ENCODE results near the gene CYP27B1. TPM values are rescaled to one million over a fixed set of nuclear protein-coding genes. Genes with fewer than 3 reads are reported as not detected.

CYP27B1 gene
- total RNA-seq, 2 experiments from 2014 or later: 6.6 to 6.8 TPM

GRCh38 chr12:57741413-57741789, 25.5 kb downstream of the CYP27B1 start:
- Mint-ChIP-seq H3K27ac (peak overlapping the region; percentile 93), H3K4me1 (peaks cover 56% of the 10 kb centered on the region), H3K4me3 (peak overlapping the region; percentile 89), H3K36me3 (ENCODE audit: low read depth) (peaks cover 18% of the 10 kb centered on the region), H3K27me3 (no peaks in the 10 kb centered on the region), H3K9me3 (ENCODE audit: low read depth) (no peaks in the 10 kb centered on the region)
- ChIA-PET POLR2A (no interaction called here), CTCF (interaction anchor here (0.7 to 2.1 kb wide), 11 partner anchors 8 to 162 kb away, joined by 3 to 10 read pairs (median 3); partner anchors contain the start of gene CYP27B1)
- no peak for DNase-seq
- intact Hi-C loops (cut with DNase I, micrococcal nuclease): loop anchor here (1.0 to 5.0 kb wide), 4 partner anchors 47 to 654 kb away; partner anchors contain the start of genes ARHGAP9 (in 2 of the 2), B4GALNT1 (in 1 of the 2), NAB2 (in 1 of the 2) and OS9 (in 1 of the 2)
- ATAC-seq: no peak

GRCh38 chr12:57740656-57741412, 26.0 kb downstream of the CYP27B1 start:
- no peaks in the 10 kb centered on the region for H3K27me3 Mint-ChIP-seq
- peak; percentile 53 for ATAC-seq
- H3K4me1 Mint-ChIP-seq: peaks cover 51% of the 10 kb centered on the region

DNA sequence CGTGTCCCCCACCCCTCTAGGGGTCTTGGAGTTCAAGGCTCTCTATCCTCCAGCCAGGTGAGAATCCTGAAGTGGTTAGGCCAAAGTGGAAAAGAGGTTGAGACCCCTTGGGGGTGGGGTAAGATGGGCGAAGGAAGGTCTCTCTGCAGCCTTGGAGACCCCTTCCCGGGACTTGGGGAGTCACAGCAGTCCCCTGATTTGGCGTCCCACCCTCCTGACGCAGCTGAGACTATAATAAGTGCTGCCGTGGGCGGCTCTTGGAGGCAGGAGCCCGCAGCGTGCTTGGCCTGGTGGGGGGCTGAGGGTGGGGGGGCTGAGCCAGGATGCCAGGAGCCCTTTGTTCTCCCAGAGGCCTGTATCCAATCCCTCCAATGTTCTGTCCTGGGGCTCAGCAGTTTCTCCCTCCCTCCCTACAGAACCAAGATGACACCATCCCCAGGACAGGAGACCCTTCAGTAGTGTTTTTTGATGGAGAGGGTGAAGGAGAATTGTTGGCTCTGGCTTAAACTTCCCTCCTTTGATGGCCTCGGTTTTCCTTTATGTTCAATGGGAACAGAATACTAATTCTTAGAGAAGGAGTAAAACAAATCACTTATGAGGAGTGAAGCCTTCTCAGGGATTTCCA, 26.9 kb downstream of the CYP27B1 start:
- Mint-ChIP-seq H3K27ac (no peak overlapping the region), H3K4me1 (peaks cover 45% of the 10 kb centered on the region)
- CTCF ChIA-PET: interaction anchor here (0.6 to 2.1 kb wide), 7 partner anchors 14 to 288 kb away, joined by 3 to 5 read pairs (median 4); no protein-coding TSS in a partner anchor

More at GRCh38 chr12:57740656-57741412, 26.0 kb downstream of the CYP27B1 start:
- Mint-ChIP-seq H3K9me3 (ENCODE audit: low read depth) (no peaks in the 10 kb centered on the region), H3K36me3 (ENCODE audit: low read depth) (peaks cover 15% of the 10 kb centered on the region), H3K27ac (peak overlapping the region; percentile 93), H3K4me3 (peak overlapping the region; percentile 89)
- intact Hi-C loops (cut with DNase I, micrococcal nuclease): loop anchor here (1.0 to 5.0 kb wide), 4 partner anchors 47 to 654 kb away; partner anchors contain the start of genes ARHGAP9 (in 2 of the 2), B4GALNT1 (in 1 of the 2), NAB2 (in 1 of the 2) and OS9 (in 1 of the 2)
- ChIA-PET CTCF (interaction anchor here (0.6 to 2.1 kb wide), 14 partner anchors 7 to 289 kb away, joined by 3 to 10 read pairs (median 3); partner anchors contain the start of genes CYP27B1 and GLI1), POLR2A (interaction anchor here (0.7 kb wide), 1 partner anchor 10 kb away, joined by 3 read pairs; no protein-coding TSS in a partner anchor)
- peak; percentile 86 for DNase-seq

GRCh38 chr12:57739387-57739786, 27.5 kb downstream of the CYP27B1 start:
- Mint-ChIP-seq H3K27me3 (no peaks in the 10 kb centered on the region), H3K36me3 (ENCODE audit: low read depth) (peaks cover 12% of the 10 kb centered on the region), H3K4me3 (no peak overlapping the region), H3K9me3 (ENCODE audit: low read depth) (no peaks in the 10 kb centered on the region), H3K27ac (peak overlapping the region; percentile 29), H3K4me1 (peaks cover 40% of the 10 kb centered on the region)
- intact Hi-C loops (cut with DNase I, micrococcal nuclease): no loop called here
- CTCF ChIA-PET: interaction anchor here (0.7 to 1.0 kb wide), 3 partner anchors 17 to 158 kb away, joined by 3 to 4 read pairs (median 4); no protein-coding TSS in a partner anchor
- ATAC-seq (no peak), DNase-seq (no peak)
- POLR2A ChIA-PET: no interaction called here

More for the DNA sequence above, 26.9 kb downstream of the CYP27B1 start:
- no peaks in the 10 kb centered on the region for H3K9me3 Mint-ChIP-seq (ENCODE audit: low read depth)
- no peaks in the 10 kb centered on the region for H3K27me3 Mint-ChIP-seq
- ATAC-seq: no peak
- no peak for DNase-seq
- H3K36me3 Mint-ChIP-seq (ENCODE audit: low read depth): peaks cover 9% of the 10 kb centered on the region
- intact Hi-C loops (cut with DNase I, micrococcal nuclease): loop anchor here (5.0 kb wide), 3 partner anchors 108 to 653 kb away; partner anchors contain the start of genes ARHGAP9 (in 2 of the 2), B4GALNT1 (in 1 of the 2) and NAB2 (in 1 of the 2)
- no peak overlapping the region for H3K4me3 Mint-ChIP-seq
- POLR2A ChIA-PET: no interaction called here

DNA sequence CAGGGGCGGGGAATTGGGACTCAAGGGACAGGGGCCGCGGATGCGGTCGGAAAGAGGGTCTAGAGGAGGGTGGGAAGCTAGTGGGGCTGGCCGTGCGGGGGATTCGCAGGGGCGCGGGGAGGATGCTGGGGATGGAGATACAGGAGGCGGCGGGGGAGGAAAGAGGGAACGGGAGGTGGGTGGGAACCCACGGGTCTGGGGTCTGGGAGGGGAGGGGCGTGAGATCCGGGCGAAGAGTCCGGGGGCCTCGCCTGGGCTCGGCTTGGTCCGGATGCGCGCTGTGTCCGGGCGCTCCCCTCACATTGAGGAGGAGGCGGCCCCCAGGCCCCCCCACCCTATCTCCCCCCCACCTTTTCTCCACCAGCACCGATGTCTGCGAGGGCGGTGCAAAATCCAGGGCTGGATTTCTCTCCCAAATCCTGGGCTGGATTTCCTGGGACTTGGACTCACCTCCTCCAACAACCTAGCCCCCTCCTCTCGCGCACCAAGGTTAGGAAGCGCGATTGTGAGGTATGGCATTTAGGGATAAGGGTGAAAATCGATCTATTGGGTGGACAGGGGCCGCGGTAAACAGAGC, 28.1 kb downstream of the CYP27B1 start, which contains the start of gene AGAP2:
Gene AGAP2, minus strand, starts transcription at position 82 of the 577 bp plus-strand sequence. CDS start 496 bp downstream, outside the sequence.
- POLR2A ChIA-PET: no interaction called here
- Mint-ChIP-seq H3K36me3 (ENCODE audit: low read depth) (peaks cover 16% of the 10 kb centered on the region), H3K4me1 (peaks cover 33% of the 10 kb centered on the region), H3K9me3 (ENCODE audit: low read depth) (no peaks in the 10 kb centered on the region), H3K27me3 (no peaks in the 10 kb centered on the region), H3K27ac (peak within 1 kb of the TSS; percentile 29), H3K4me3 (no peak within 1 kb of the TSS)
- intact Hi-C loops (cut with DNase I, micrococcal nuclease): no loop called here
- ATAC-seq (no peak), DNase-seq (no peak)
- CTCF ChIA-PET: interaction anchor here (0.7 to 1.0 kb wide), 3 partner anchors 18 to 157 kb away, joined by 3 to 4 read pairs (median 4); no protein-coding TSS in a partner anchor

- Mint-ChIP-seq H3K9me3 (ENCODE audit: low read depth) (no peaks in the 10 kb centered on the region), H3K4me1 (peaks cover 30% of the 10 kb centered on the region), H3K4me3 (no peak overlapping the region), H3K27me3 (no peaks in the 10 kb centered on the region), H3K36me3 (ENCODE audit: low read depth) (peaks cover 23% of the 10 kb centered on the region), H3K27ac (no peak overlapping the region)
- ChIA-PET CTCF (no interaction called here), POLR2A (no interaction called here)
- DNase-seq: no peak
- ATAC-seq: no peak
- intact Hi-C loops (cut with DNase I, micrococcal nuclease): no loop called here
Measured at GRCh38 chr12:57737467-57738460, 29.1 kb downstream of the CYP27B1 start.

DNA sequence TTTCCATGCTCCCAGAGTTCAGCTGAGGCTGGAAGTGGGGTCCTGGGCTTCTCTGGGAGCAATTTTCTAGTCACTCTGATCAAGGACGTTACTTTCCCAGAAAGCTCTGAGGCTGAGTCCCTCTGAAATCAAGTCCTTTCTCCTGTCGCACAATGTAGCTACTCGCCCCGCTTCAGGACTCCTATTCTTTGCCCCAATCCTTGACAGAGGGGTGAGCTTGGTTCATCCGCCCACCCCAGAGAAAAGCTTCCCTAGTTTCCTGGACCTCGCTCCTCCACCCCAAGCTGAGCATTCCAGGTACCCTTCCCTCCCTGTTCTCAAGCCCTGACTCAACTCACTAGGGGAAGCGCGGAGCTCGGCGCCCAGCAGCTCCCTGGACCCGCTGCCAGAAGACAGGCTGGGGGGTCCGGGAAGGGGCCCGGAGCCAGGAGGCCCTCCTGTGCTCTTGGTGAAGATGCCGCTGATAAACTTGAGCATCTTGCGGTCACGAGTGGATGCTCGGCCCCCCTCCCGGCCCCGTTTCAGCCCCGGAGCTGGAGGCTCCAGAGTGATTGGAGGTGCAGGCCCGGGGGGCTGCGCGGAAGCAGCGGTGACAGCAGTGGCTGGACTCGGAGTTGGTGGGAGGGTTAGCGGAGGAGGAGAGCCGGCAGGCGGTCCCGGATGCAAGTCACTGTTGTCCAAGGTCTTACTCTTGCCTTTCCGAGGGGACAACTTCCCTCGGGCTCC, 30.0 kb downstream of the CYP27B1 start:
- peaks cover 25% of the 10 kb centered on the region for H3K4me1 Mint-ChIP-seq
- intact Hi-C loops (cut with DNase I, micrococcal nuclease): no loop called here
- no peak for ATAC-seq
- H3K9me3 Mint-ChIP-seq (ENCODE audit: low read depth): no peaks in the 10 kb centered on the region
- CTCF ChIA-PET: interaction anchor here (0.9 kb wide), 1 partner anchor 20 kb away, joined by 3 read pairs; no protein-coding TSS in a partner anchor
- no peaks in the 10 kb centered on the region for H3K27me3 Mint-ChIP-seq
- H3K36me3 Mint-ChIP-seq (ENCODE audit: low read depth): peaks cover 32% of the 10 kb centered on the region
- DNase-seq: no peak
- no peak overlapping the region for H3K4me3 Mint-ChIP-seq
- H3K27ac Mint-ChIP-seq: no peak overlapping the region
- POLR2A ChIA-PET: no interaction called here

DNA sequence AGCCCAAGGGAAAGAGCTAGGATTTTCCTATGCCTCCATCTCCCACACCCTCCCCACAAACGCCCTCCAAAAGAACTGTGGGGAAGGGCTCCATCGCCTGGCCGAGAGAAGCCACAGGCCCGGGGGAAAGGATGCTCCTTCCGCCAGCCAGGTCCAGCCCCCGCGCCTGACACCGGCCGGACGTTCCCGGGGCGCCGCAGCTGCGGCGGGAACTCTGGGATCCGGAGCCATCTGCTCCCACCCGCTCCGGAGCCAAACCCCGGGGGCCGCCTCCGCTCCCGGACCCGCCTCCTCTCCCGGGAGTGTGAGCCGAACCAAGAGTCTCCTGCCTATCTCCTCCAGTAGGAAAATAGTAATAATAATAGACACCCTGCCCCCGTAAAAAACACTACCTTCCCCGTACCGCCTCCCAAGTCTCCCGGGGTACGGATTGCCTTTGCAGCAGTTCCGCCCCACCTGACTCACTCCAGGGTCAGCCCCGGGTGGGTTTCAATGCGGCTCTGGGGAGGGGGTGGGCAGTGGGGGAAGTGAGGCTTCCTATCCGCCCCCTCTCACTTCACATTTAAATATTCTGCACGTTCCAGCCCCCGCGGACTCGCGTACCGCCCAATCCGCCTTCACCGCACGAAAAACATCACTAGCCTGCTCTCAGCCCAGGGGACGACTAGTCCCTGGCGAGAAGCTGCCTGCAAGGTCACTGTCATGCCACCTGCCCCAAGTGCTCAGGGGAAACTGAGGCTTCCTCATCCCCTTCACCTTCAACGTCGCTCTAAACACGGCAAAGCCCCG, 30.7 kb downstream of the CYP27B1 start:
- ATAC-seq (no peak), DNase-seq (no peak)
- Mint-ChIP-seq H3K27me3 (no peaks in the 10 kb centered on the region), H3K27ac (no peak overlapping the region), H3K4me1 (peaks cover 24% of the 10 kb centered on the region), H3K9me3 (ENCODE audit: low read depth) (no peaks in the 10 kb centered on the region), H3K36me3 (ENCODE audit: low read depth) (peaks cover 39% of the 10 kb centered on the region), H3K4me3 (no peak overlapping the region)
- ChIA-PET POLR2A (no interaction called here), CTCF (interaction anchor here (0.9 to 1.2 kb wide), 2 partner anchors 21 to 35 kb away, joined by 3 read pairs; no protein-coding TSS in a partner anchor)
- intact Hi-C loops (cut with DNase I, micrococcal nuclease): no loop called here

DNA sequence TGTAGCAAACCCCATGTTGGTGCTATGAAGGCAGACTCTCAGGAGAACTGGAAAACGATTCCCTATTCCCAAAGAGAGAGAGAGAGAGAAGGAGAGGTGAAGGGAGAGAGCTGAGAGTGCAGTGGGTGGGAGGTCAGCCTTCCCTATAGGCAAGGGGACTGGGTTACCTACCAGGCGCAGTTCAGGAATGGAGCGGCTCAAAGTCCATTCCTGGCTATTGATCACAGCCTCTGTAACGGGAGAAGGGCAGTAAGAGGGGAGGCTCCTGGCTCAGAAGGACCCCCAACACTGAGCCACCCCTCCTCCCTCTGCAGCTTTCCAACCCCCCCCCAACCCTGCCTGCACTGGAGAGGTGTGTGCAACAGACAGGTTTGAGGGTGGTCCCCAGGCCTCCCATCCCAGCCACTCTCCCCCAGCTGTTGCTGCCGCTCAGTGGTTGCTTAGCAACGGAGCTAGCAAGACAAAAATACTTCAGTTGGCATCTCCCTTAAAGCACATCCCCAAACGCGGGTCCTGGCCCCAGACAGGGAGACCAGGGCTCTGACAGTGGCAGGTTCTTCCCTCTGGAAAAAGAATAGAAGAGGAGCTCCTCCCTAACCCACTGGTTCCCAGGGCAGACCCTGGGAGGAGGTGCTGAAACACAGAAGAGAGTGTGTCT, 31.6 kb downstream of the CYP27B1 start:
- Mint-ChIP-seq H3K27ac (no peak overlapping the region), H3K36me3 (ENCODE audit: low read depth) (peaks cover 48% of the 10 kb centered on the region), H3K4me3 (no peak overlapping the region), H3K4me1 (peaks cover 17% of the 10 kb centered on the region), H3K27me3 (no peaks in the 10 kb centered on the region), H3K9me3 (ENCODE audit: low read depth) (no peaks in the 10 kb centered on the region)
- ATAC-seq (no peak), DNase-seq (no peak)
- CTCF ChIA-PET: interaction anchor here (1.0 to 1.2 kb wide), 3 partner anchors 9 to 114 kb away, joined by 3 read pairs; no protein-coding TSS in a partner anchor
- POLR2A ChIA-PET: no interaction called here
- intact Hi-C loops (cut with DNase I, micrococcal nuclease): no loop called here
